H1 (cell line): ENCODE data around the gene DHCR24. TPM values are rescaled to one million over a fixed set of nuclear protein-coding genes. Genes with fewer than 3 reads are reported as not detected.
A peak's percentile ranks its signal among the peaks of the same experiment; 100 is the strongest.

Source experiments
- CTCF ChIA-PET: fragments of 300-600 bp; sonication (Branson Sonifier 250); formaldehyde crosslinking; loops from one replicate; lab custom pipeline; 2021; ENCODE audit not compliant: partially characterized antibody; lab: Charles Lee
- POLR2A ChIA-PET: fragments of 300-600 bp; sonication (Branson Sonifier 250); formaldehyde crosslinking; loops from one replicate; lab custom pipeline; 2021; ENCODE audit warnings: inconsistent platforms; ENCODE audit not compliant: partially characterized antibody; lab: Charles Lee
- DNase-seq, 2 experiments: peaks; one replicate each; pipeline versions ENCODE4 v3.0.0 to v3.0.0-alpha.2; 2010 to 2022; ENCODE audit warnings: low spot score in 2 of 2, low read depth in 1 of 2, mixed read lengths in 1 of 2
- FAIRE-seq: peaks from 2 replicates; lab custom pipeline; 2011; peaks lifted over from hg19 to GRCh38; lab: Jason Lieb, UNC
- H2AFZ ChIP-seq: 2 replicates; pipeline ENCODE4 v1.8.1; 2012; ENCODE audit warnings: low read length, inconsistent platforms
- H2AK5ac ChIP-seq: 2 replicates; pipeline ENCODE4 v1.6.1; 2013; ENCODE audit warnings: low read depth, low read length
- H2BK120ac ChIP-seq: replicated peaks from 2 replicates; pipeline ENCODE3; 2013; ENCODE audit warnings: low read depth, low read length, inconsistent platforms
- H2BK12ac ChIP-seq: 2 replicates; pipeline ENCODE4 v1.6.1; 2013; ENCODE audit warnings: low read depth, low read length
- H2BK15ac ChIP-seq: 2 replicates; pipeline ENCODE4 v1.6.1; 2013; ENCODE audit warnings: low read length
- H2BK20ac ChIP-seq: 2 replicates; pipeline ENCODE4 v1.6.1; 2013; ENCODE audit warnings: low read length
- H2BK5ac ChIP-seq: 2 replicates; pipeline ENCODE4 v1.6.1; 2013; ENCODE audit warnings: low read depth, low read length
- H3K14ac ChIP-seq: 2 replicates; pipeline ENCODE4 v1.6.1; 2013; ENCODE audit warnings: inconsistent platforms; ENCODE audit not compliant: insufficient read length
- H3K18ac ChIP-seq: 2 replicates; pipeline ENCODE4 v1.6.1; 2013; ENCODE audit warnings: low read length; ENCODE audit errors: extremely low read depth
- H3K23ac ChIP-seq: 2 replicates; pipeline ENCODE4 v1.6.1; 2013; ENCODE audit warnings: inconsistent platforms; ENCODE audit not compliant: insufficient read length
- H3K23me2 ChIP-seq: 2 replicates; pipeline ENCODE4 v1.6.1; 2013; ENCODE audit warnings: low read depth, low read length
- H3K27ac ChIP-seq: 2 replicates; pipeline ENCODE4 v1.6.1; 2011; ENCODE audit warnings: low read depth, low read length, inconsistent platforms
- H3K27me3 ChIP-seq, 4 experiments: replicated peaks in 1 of 4; 1 replicate in 1 of 4; 2 replicates in 3 of 4; pipeline versions ENCODE4 v1.6.1 to v1.8.1; 2011 to 2013; ENCODE audit warnings: low read length in 3 of 4, mild to moderate bottlenecking in 3 of 4, inconsistent platforms in 2 of 4, mixed read lengths in 2 of 4, moderate library complexity in 1 of 4; ENCODE audit not compliant: control insufficient read depth in 3 of 4, insufficient read depth in 3 of 4; ENCODE audit errors: extremely low read depth in 1 of 4
- H3K36me3 ChIP-seq, 4 experiments: 2 replicates each; pipeline versions ENCODE4 v1.6.1 to v1.8.1; 2011 to 2013; ENCODE audit warnings: mild to moderate bottlenecking in 4 of 4, low read length in 3 of 4, moderate library complexity in 2 of 4, control low read depth in 1 of 4, inconsistent platforms in 1 of 4; ENCODE audit not compliant: insufficient read depth in 4 of 4, control insufficient read depth in 2 of 4
- H3K4ac ChIP-seq: replicated peaks from 2 replicates; pipeline ENCODE3; 2013; ENCODE audit warnings: low read length, low read depth, mixed read lengths, inconsistent platforms; ENCODE audit not compliant: insufficient read length
- H3K4me1 ChIP-seq, 4 experiments: replicated peaks in 1 of 4; 1 replicate in 1 of 4; 2 replicates in 3 of 4; pipeline versions ENCODE4 v1.6.1 to v1.8.1; 2011 to 2013; ENCODE audit warnings: low read length in 3 of 4, inconsistent platforms in 2 of 4, mixed read lengths in 1 of 4; ENCODE audit not compliant: insufficient read depth in 4 of 4, control insufficient read depth in 3 of 4
- H3K4me2 ChIP-seq, 2 experiments: 2 replicates each; pipeline versions ENCODE4 v1.6.1 to v1.8.1; 2011 to 2013; ENCODE audit warnings: low read depth in 2 of 2, low read length in 2 of 2, control low read depth in 1 of 2, inconsistent platforms in 1 of 2, mild to moderate bottlenecking in 1 of 2; ENCODE audit not compliant: insufficient read depth in 1 of 2
- H3K4me3 ChIP-seq, 4 experiments: fragments of 200-600, 300-600 bp in 1 of 4; sonication (generic), shearing (Covaris generic), sonication (Bioruptor Twin) in 1 of 4; 2 replicates each; pipeline versions ENCODE4 v1.5.1 to v1.8.1; 2011 to 2016; ENCODE audit warnings: low read length in 4 of 4, low read depth in 3 of 4, control low read depth in 2 of 4, inconsistent platforms in 2 of 4, mild to moderate bottlenecking in 2 of 4, mixed read lengths in 1 of 4, moderate library complexity in 1 of 4; ENCODE audit not compliant: insufficient read depth in 2 of 4; ENCODE audit errors: extremely low read depth in 1 of 4
- H3K56ac ChIP-seq: replicated peaks from 2 replicates; pipeline ENCODE3; 2013; ENCODE audit warnings: low read depth, mild to moderate bottlenecking, mixed read lengths, low read length, inconsistent platforms; ENCODE audit not compliant: insufficient read length
- H3K79me1 ChIP-seq: 2 replicates; pipeline ENCODE4 v1.6.1; 2013; ENCODE audit warnings: low read depth, low read length, control low read depth
- H3K79me2 ChIP-seq, 2 experiments: 2 replicates each; pipeline versions ENCODE4 v1.6.1 to v1.8.1; 2012 to 2013; ENCODE audit warnings: low read length in 2 of 2, mild to moderate bottlenecking in 2 of 2, inconsistent platforms in 1 of 2; ENCODE audit not compliant: insufficient read depth in 2 of 2, control insufficient read depth in 1 of 2
- H3K9ac ChIP-seq, 4 experiments: replicated peaks in 1 of 4; 1 replicate in 1 of 4; 2 replicates in 3 of 4; pipeline versions ENCODE4 v1.6.1 to v1.8.1; 2011 to 2013; ENCODE audit warnings: low read depth in 3 of 4, low read length in 3 of 4, control low read depth in 2 of 4, mild to moderate bottlenecking in 2 of 4, moderate library complexity in 2 of 4, inconsistent platforms in 1 of 4; ENCODE audit errors: extremely low read depth in 1 of 4
- H3K9me3 ChIP-seq, 2 experiments: 2 replicates each; pipeline versions ENCODE4 v1.6.1 to v1.8.1; 2012 to 2013; ENCODE audit warnings: mild to moderate bottlenecking in 2 of 2, moderate library complexity in 2 of 2, control low read depth in 1 of 2, inconsistent platforms in 1 of 2, low read depth in 1 of 2, low read length in 1 of 2, mixed read lengths in 1 of 2; ENCODE audit not compliant: insufficient read depth in 2 of 2
- H4K20me1 ChIP-seq, 2 experiments: replicated peaks in 1 of 2; 2 replicates each; pipeline versions ENCODE3 to v1.8.1; 2011 to 2013; ENCODE audit warnings: inconsistent platforms in 2 of 2, low read length in 2 of 2, mild to moderate bottlenecking in 1 of 2; ENCODE audit not compliant: insufficient read depth in 2 of 2, control insufficient read depth in 1 of 2
- H4K5ac ChIP-seq: 2 replicates; pipeline ENCODE4 v1.6.1; 2013; ENCODE audit warnings: low read length, low read depth, mixed read lengths, inconsistent platforms; ENCODE audit not compliant: insufficient read length
- H4K8ac ChIP-seq: 2 replicates; pipeline ENCODE4 v1.8.0; 2013; ENCODE audit warnings: mild to moderate bottlenecking, moderate library complexity, low read length, inconsistent platforms; ENCODE audit not compliant: insufficient read depth; ENCODE audit errors: extremely low read depth
- H4K91ac ChIP-seq: replicated peaks from 2 replicates; pipeline ENCODE3; 2013; ENCODE audit warnings: low read length, mixed read lengths, inconsistent platforms; ENCODE audit not compliant: insufficient read length
- NANOG ChIP-seq: IDR thresholded peaks from 2 replicates; pipeline ENCODE4 v1.6.1; 2011; ENCODE audit warnings: low read length, low read depth, mild to moderate bottlenecking, inconsistent platforms; ENCODE audit not compliant: insufficient read depth, poor library complexity, severe bottlenecking
- POLR2AphosphoS5 ChIP-seq: IDR thresholded peaks from 2 replicates; pipeline ENCODE4 v1.6.1; 2011; ENCODE audit warnings: low read depth, low read length
- RNF2 ChIP-seq: fragments of 200-900, 300-1000 bp; sonication (generic); IDR thresholded peaks from 2 replicates; pipeline ENCODE4 v1.7.1; 2016; ENCODE audit warnings: borderline replicate concordance, low read depth, mild to moderate bottlenecking, antibody characterized with exemption, low read length; ENCODE audit not compliant: poor library complexity, severe bottlenecking; ENCODE audit errors: missing control alignments
- SP1 ChIP-seq: IDR thresholded peaks from 2 replicates; pipeline ENCODE4 v1.6.1; 2011; ENCODE audit warnings: low read depth, low read length
- TCF12 ChIP-seq: IDR thresholded peaks from 2 replicates; pipeline ENCODE4 v1.6.1; 2011; ENCODE audit warnings: low read depth, mild to moderate bottlenecking, low read length
- WGBS, 2 experiments: shearing (Covaris generic) in 1 of 2; methylation state at CpG; one replicate each; pipeline versions ENCODE4 v1.1.6 to v1.1.7; 2013 to 2015; ENCODE audit warnings: low lambda C conversion rate in 2 of 2, mixed read lengths in 2 of 2, inconsistent platforms in 1 of 2, low coverage in 1 of 2, missing lambda C conversion rate in 1 of 2; ENCODE audit not compliant: insufficient replicate concordance in 2 of 2, insufficient coverage in 1 of 2, insufficient read length in 1 of 2; ENCODE audit errors: extremely low coverage in 1 of 2, missing lambda C conversion rate in 1 of 2; 5-methylcytosine and 5-hydroxymethylcytosine counted together
- long read RNA-seq, 2 experiments: library from RNA in 1 of 2; library from capped mRNA in 1 of 2; stranded (forward); transcript quantifications; one replicate each; pipeline ENCODE4 v2.0.0, GENCODE V29; 2021; ENCODE audit warnings: inconsistent platforms in 1 of 2
- polyA minus RNA-seq, 3 experiments: library from RNA; depleted of rRNA, polyadenylated mRNA; stranded (reverse); fragments of >200 nt; gene quantifications; 1 replicate in 2 of 3; 2 replicates in 1 of 3; pipeline ENCODE4 v1.2.3, GENCODE V29; 2011
- polyA plus RNA-seq, 7 experiments: library from polyadenylated mRNA; depleted of rRNA in 3 of 7; stranded (reverse) in 5 of 7; unstranded in 2 of 7; fragments of >200 nt in 5 of 7; fragments of 200-250 nt in 2 of 7; gene quantifications; 1 replicate in 5 of 7; 2 replicates in 1 of 7; 4 replicates in 1 of 7; pipeline versions ENCODE4 v1.2.1 to v1.2.3, GENCODE V29; 2011 to 2013; ENCODE audit warnings: missing spikeins in 2 of 7, mixed read lengths in 2 of 7
- total RNA-seq: library from RNA; stranded (reverse); fragmentation: NEBNext Ultra II Directional; extraction: Animal tissue kit (Norgen Biotek cat#: 25700); gene quantifications from 2 replicates; pipeline ENCODE4 v1.2.1, GENCODE V29; 2021

The DHCR24 gene
- total RNA-seq, result 419 and 455 TPM in 2 replicates
- polyA plus RNA-seq (2011; rRNA removed), result 370 and 611 TPM in 2 replicates
- 383 TPM for polyA plus RNA-seq (2011; cell fraction: cytosol; rRNA removed)
- polyA plus RNA-seq (2011; cell fraction: nucleus; rRNA removed), result 467 TPM
- 331 to 424 TPM (median 362 TPM) in 4 replicates for polyA plus RNA-seq (2012, experiment 1 of 2)
- polyA plus RNA-seq (2012, experiment 2 of 2), result 333 TPM
- polyA plus RNA-seq (2013, experiment 1 of 2), result 451 TPM
- polyA plus RNA-seq (2013, experiment 2 of 2), result 566 TPM
- 1,204 and 1,278 TPM in 2 replicates for polyA minus RNA-seq (2011; rRNA and poly(A)+ RNA removed)
- polyA minus RNA-seq (2011; cell fraction: cytosol; rRNA and poly(A)+ RNA removed), result 316 TPM
- polyA minus RNA-seq (2011; cell fraction: nucleus; rRNA and poly(A)+ RNA removed), result 307 TPM
- long read RNA-seq, experiment 1, full-length matches to known transcripts, result 72 of 436 reads
- long read RNA-seq, experiment 1, partial matches to known transcripts, result 105 of 436 reads
- long read RNA-seq, experiment 1, other reads (novel, unspliced or antisense), result 259 of 436 reads
- long read RNA-seq, experiment 2, full-length matches to known transcripts, result 1 of 10 reads
- long read RNA-seq, experiment 2, partial matches to known transcripts, result 4 of 10 reads
- long read RNA-seq, experiment 2, other reads (novel, unspliced or antisense), result 5 of 10 reads

GRCh38 chr1:54886724-54887664 is at the start of gene DHCR24:
Gene DHCR24, minus strand, starts transcription at chr1:54887195. Its CDS starts 76 bp downstream, at chr1:54887119.
- no peak within 1 kb of the TSS for H3K23ac ChIP-seq
- peak within 1 kb of the TSS; percentile 97 for H2BK5ac ChIP-seq
- peak within 1 kb of the TSS; percentile 91 for H3K18ac ChIP-seq
- H2AFZ ChIP-seq, result no peak within 1 kb of the TSS
- H3K9me3 ChIP-seq, result no peaks in the 10 kb centered on the region
- peak within 1 kb of the TSS; percentile 47; the same call in 1 of the 2 replicates for H3K27ac ChIP-seq
- H4K8ac ChIP-seq, result peak within 1 kb of the TSS; percentile 69
- FAIRE-seq (no peak), DNase-seq (peak; percentile 49 to 90)
- peak within 1 kb of the TSS; percentile 86 for H4K91ac ChIP-seq
- peaks cover 18% of the 10 kb centered on the region for H3K79me1 ChIP-seq
- peak within 1 kb of the TSS; percentile 98 for H2BK120ac ChIP-seq
- H2AK5ac ChIP-seq, result peak within 1 kb of the TSS; percentile 82; the same call in 1 of the 2 replicates
- peaks cover 42 to 50% of the 10 kb centered on the region in 2 experiments for H3K79me2 ChIP-seq
- H2BK15ac ChIP-seq, result peak within 1 kb of the TSS; percentile 92; the same call in 1 of the 2 replicates
- 2% methylated on average over 96 of the region's 109 CpGs; no CpG with 5 or more reads in 1 of the 2 experiments for WGBS, 2 experiments
- peak within 1 kb of the TSS; percentile 51 for H3K4ac ChIP-seq
- H3K56ac ChIP-seq, result peak within 1 kb of the TSS; percentile 81
- peak within 1 kb of the TSS; percentile 77 to 99 (median 84) for H3K4me3 ChIP-seq
- H2BK12ac ChIP-seq, result peak within 1 kb of the TSS; percentile 78; the same call in 1 of the 2 replicates
- H4K20me1 ChIP-seq, result peaks cover 22 to 34% of the 10 kb centered on the region in 2 experiments
- CTCF ChIA-PET, result interaction anchor here (0.6 to 4.6 kb wide), 11 partner anchors 14 to 1290 kb away, joined by 3 to 28 read pairs (median 3); no protein-coding TSS in a partner anchor
- peak within 1 kb of the TSS; percentile 56 to 87 (median 68) for H3K9ac ChIP-seq
- H2BK20ac ChIP-seq, result peak within 1 kb of the TSS; percentile 62
- H4K5ac ChIP-seq, result peak within 1 kb of the TSS; percentile 92
- peaks cover 4 to 39% (median 16%) of the 10 kb centered on the region in 4 experiments; a peak in 7 of 8 replicates for H3K36me3 ChIP-seq
- no peak within 1 kb of the TSS for H3K14ac ChIP-seq
- H3K23me2 ChIP-seq, result peaks cover 13% of the 10 kb centered on the region
- no peaks in the 10 kb centered on the region for H3K27me3 ChIP-seq
- POLR2A ChIA-PET, result interaction anchor here (1.0 to 1.7 kb wide), 9 partner anchors 15 to 78 kb away, joined by 3 to 6 read pairs (median 3); no protein-coding TSS in a partner anchor
- H3K4me1 ChIP-seq, result peaks cover 13 to 22% (median 19%) of the 10 kb centered on the region in 4 experiments
- peak within 1 kb of the TSS; percentile 85 to 100 for H3K4me2 ChIP-seq
- TF ChIP-seq SP1 (peak; percentile 77; the same call in 1 of the 2 replicates), POLR2AphosphoS5 (no peak; the same call in none of the 2 replicates), TCF12 (no peak), NANOG (no peak), RNF2 (no peak)
